Effector memory CD8-positive, alpha-beta T cell (primary cell): ENCODE results near the gene TMOD1.

Source experiments
- ATAC-seq: fragments of 150-1000 bp; cut with Tn5 transposase; replicated peaks from 2 replicates; pipeline ENCODE4 v1.10.0; 2021; ENCODE audit warnings: mild to moderate bottlenecking, moderate library complexity
- DNase-seq, 3 experiments: peaks; one replicate each; pipeline ENCODE4 v3.0.0; 2021
- H3K27ac Mint-ChIP-seq, 2 donors: one replicate each; pipeline ENCODE4 v1.8.0; 2022; ENCODE audit warnings: mild to moderate bottlenecking in 2 of 2, mixed read lengths in 2 of 2, moderate library complexity in 2 of 2
- H3K27me3 Mint-ChIP-seq, 2 donors: one replicate each; pipeline ENCODE4 v1.8.0; 2022; ENCODE audit warnings: mixed read lengths in 2 of 2
- H3K36me3 Mint-ChIP-seq: one replicate; pipeline ENCODE4 v1.8.0; 2022; ENCODE audit warnings: mild to moderate bottlenecking, moderate library complexity, mixed read lengths; ENCODE audit not compliant: insufficient read depth
- H3K4me1 Mint-ChIP-seq, 2 donors: one replicate each; pipeline ENCODE4 v1.8.0; 2022; ENCODE audit warnings: low read depth in 2 of 2, mixed read lengths in 2 of 2
- H3K4me3 Mint-ChIP-seq, 2 donors: one replicate each; pipeline ENCODE4 v1.8.0; 2022; ENCODE audit warnings: mild to moderate bottlenecking in 2 of 2, mixed read lengths in 2 of 2, moderate library complexity in 2 of 2
- H3K9me3 Mint-ChIP-seq, 2 donors: one replicate each; pipeline ENCODE4 v1.8.0; 2022; ENCODE audit warnings: mixed read lengths in 2 of 2

The TMOD1 gene

GRCh38 chr9:97503862-97504210 lies 2.4 kb downstream of the TMOD1 start:
- Mint-ChIP-seq H3K4me1 (peaks cover 8 to 10% of the 10 kb centered on the region in 2 donors), H3K4me3 (no peak overlapping the region), H3K27me3 (peaks cover 11 to 34% of the 10 kb centered on the region in 2 donors), H3K27ac (no peak overlapping the region), H3K36me3 (no peaks in the 10 kb centered on the region), H3K9me3 (no peaks in the 10 kb centered on the region)
- ATAC-seq: no peak
- DNase-seq: no peak

GRCh38 chr9:97504381-97505216 lies 3.1 kb downstream of the TMOD1 start:
- no peak for ATAC-seq
- H3K27ac Mint-ChIP-seq: no peak overlapping the region
- no peak overlapping the region for H3K4me3 Mint-ChIP-seq
- no peaks in the 10 kb centered on the region for H3K36me3 Mint-ChIP-seq
- no peak for DNase-seq
- H3K4me1 Mint-ChIP-seq: peaks cover 8 to 10% of the 10 kb centered on the region in 2 donors
- H3K9me3 Mint-ChIP-seq: no peaks in the 10 kb centered on the region
- H3K27me3 Mint-ChIP-seq: peaks cover 11 to 31% of the 10 kb centered on the region in 2 donors

- Mint-ChIP-seq H3K9me3 (no peaks in the 10 kb centered on the region), H3K36me3 (no peaks in the 10 kb centered on the region), H3K27me3 (peaks cover 0 to 21% of the 10 kb centered on the region in 2 donors), H3K27ac (no peak overlapping the region), H3K4me1 (peaks cover 8 to 10% of the 10 kb centered on the region in 2 donors), H3K4me3 (no peak overlapping the region)
- ATAC-seq (no peak), DNase-seq (no peak)
Measured at GRCh38 chr9:97505845-97506244, 4.4 kb downstream of the TMOD1 start.

GRCh38 chr9:97506306-97506705 lies 4.8 kb downstream of the TMOD1 start:
- Mint-ChIP-seq H3K27me3 (peaks cover 0 to 21% of the 10 kb centered on the region in 2 donors), H3K36me3 (no peaks in the 10 kb centered on the region)
- ATAC-seq: no peak

DNA sequence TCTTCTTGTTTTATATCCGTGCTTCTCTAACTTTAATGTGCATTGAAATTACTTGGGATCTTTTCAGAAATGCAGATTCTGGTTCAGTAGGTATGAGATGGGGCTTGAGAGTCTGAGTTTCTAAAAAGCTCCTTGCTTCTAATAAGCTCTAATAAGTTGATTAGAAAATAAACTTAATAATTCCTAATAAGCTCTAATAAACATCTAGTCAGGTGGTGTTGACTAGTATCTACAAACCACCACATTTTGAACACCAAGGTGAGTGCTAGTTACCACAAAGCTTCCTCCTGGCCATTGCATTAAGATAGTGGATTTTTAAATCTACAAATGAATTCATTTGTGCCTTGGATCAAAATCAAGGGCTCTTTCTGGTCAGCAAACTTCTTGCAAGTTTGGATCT lies 5.3 kb downstream of the TMOD1 start:
- DNase-seq (no peak), ATAC-seq (no peak)
- Mint-ChIP-seq H3K27ac (no peak overlapping the region), H3K36me3 (no peaks in the 10 kb centered on the region), H3K27me3 (peaks cover 0 to 21% of the 10 kb centered on the region in 2 donors), H3K4me1 (peaks cover 7 to 8% of the 10 kb centered on the region in 2 donors), H3K4me3 (no peak overlapping the region), H3K9me3 (no peaks in the 10 kb centered on the region)

More at GRCh38 chr9:97506306-97506705, 4.8 kb downstream of the TMOD1 start:
- H3K9me3 Mint-ChIP-seq: no peaks in the 10 kb centered on the region
- H3K4me3 Mint-ChIP-seq: no peak overlapping the region
- no peak overlapping the region for H3K27ac Mint-ChIP-seq
- DNase-seq: no peak
- H3K4me1 Mint-ChIP-seq: peaks cover 7 to 8% of the 10 kb centered on the region in 2 donors

GRCh38 chr9:97507428-97507984 lies 6.0 kb downstream of the TMOD1 start:
- Mint-ChIP-seq H3K27me3 (peaks cover 0 to 21% of the 10 kb centered on the region in 2 donors), H3K4me3 (no peak overlapping the region), H3K4me1 (peaks cover 7 to 8% of the 10 kb centered on the region in 2 donors), H3K36me3 (no peaks in the 10 kb centered on the region), H3K27ac (no peak overlapping the region), H3K9me3 (no peaks in the 10 kb centered on the region)
- ATAC-seq: no peak
- no peak for DNase-seq

DNA sequence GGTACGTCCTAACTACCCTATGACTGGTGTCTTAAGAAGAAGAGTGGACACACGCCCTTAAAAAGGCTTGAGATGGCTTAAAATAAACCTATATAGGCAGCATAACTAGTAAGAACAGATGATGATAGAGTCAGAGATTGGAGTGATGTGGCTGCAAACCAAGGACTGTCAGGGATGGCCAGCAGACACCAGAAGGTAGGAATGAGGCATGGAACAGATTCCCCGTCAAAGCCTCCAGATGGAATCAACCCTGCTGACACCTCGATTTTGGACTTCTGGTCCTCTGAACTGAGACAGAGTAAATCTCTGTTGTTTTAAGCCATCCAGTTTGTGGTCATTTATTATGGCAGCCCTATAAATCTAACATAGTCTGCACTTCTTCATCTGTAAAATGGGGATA lies 7.4 kb downstream of the TMOD1 start:
- Mint-ChIP-seq H3K36me3 (no peaks in the 10 kb centered on the region), H3K27ac (no peak overlapping the region), H3K27me3 (peaks cover 0 to 7% of the 10 kb centered on the region in 2 donors), H3K9me3 (no peaks in the 10 kb centered on the region), H3K4me1 (no peaks in the 10 kb centered on the region), H3K4me3 (no peak overlapping the region)
- ATAC-seq: no peak
- DNase-seq: no peak

DNA sequence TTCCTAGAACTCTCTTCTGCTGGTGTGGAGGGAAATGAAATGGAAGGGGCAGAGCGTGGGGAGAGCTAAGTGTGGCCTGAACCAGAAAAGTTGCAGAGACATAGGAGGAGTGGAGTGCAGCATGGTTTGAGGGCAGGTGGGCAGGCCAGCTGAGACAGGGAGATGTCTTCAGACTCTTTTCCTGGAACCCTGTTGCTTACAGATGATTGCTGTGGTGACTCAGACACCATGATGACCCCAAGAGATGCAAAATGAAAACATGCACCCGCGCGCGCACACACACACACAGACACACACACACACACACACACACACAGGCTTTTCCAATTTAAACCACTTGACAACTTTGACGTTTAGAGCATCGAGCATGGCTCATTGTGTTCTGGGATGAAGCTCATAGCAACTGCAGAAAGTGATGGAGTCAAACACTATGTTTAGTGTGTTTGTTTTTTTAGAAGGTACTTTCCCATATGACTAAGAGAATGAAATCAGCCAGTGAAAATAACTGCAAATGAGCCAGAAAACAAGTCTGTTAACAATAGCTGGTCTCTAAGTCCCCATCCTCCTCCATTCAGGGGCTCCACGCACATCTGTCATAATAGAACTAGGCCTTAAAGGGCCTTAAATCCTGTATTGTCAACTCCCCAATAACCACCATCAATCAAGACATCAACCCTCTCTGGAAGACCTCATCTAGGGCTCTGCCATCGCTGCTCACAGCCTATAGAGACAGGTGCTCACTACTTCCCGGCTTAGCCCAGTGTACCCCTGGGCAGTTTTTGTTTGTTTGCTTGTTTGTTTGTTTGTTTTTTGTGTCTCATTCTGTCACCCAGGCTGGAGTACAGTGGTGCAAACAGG lies 9.6 kb downstream of the TMOD1 start:
- peaks cover under 1 to 9% of the 10 kb centered on the region in 2 donors for H3K27me3 Mint-ChIP-seq
- H3K9me3 Mint-ChIP-seq: no peaks in the 10 kb centered on the region
- no peak overlapping the region for H3K27ac Mint-ChIP-seq
- ATAC-seq (no peak), DNase-seq (no peak)
- no peaks in the 10 kb centered on the region for H3K4me1 Mint-ChIP-seq
- no peaks in the 10 kb centered on the region for H3K36me3 Mint-ChIP-seq
- no peak overlapping the region for H3K4me3 Mint-ChIP-seq

- H3K9me3 Mint-ChIP-seq: no peaks in the 10 kb centered on the region
- DNase-seq: no peak
- no peak for ATAC-seq
- no peaks in the 10 kb centered on the region for H3K36me3 Mint-ChIP-seq
- no peak overlapping the region for H3K4me3 Mint-ChIP-seq
- no peak overlapping the region for H3K27ac Mint-ChIP-seq
- peaks cover 9 to 17% of the 10 kb centered on the region in 2 donors for H3K27me3 Mint-ChIP-seq
- no peaks in the 10 kb centered on the region for H3K4me1 Mint-ChIP-seq
Measured at GRCh38 chr9:97511655-97512427, 10.4 kb downstream of the TMOD1 start.

DNA sequence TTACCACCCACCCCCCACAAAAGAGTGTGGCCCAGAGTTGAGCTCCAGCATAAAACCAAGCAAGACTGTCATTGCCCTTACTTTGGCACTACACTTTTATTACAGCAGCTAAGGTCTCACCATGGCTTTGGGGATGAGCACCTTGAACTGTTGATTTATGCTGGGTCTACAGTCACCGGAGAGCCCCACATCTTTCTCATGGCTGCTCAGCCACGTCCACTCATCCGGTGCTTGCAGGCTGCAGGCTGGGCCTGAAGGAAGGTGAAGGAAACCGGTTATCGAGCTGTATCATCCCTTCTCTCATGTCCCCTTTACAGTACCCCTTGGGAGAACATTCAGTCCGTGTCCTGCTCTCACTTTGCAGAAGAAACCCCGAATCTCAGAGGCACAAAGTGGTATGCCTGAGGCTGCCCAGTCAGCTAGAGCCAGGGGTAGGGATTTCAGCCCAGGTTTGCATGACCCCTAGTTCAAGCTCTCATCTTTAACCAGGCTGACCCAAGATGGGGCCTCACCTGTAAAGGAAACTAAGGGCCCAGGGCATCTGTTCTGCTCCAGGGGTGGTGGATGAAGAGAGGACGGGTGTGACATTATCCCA lies 11.6 kb downstream of the TMOD1 start:
- no peaks in the 10 kb centered on the region for H3K36me3 Mint-ChIP-seq
- H3K27me3 Mint-ChIP-seq: peaks cover 21 to 29% of the 10 kb centered on the region in 2 donors
- H3K9me3 Mint-ChIP-seq: no peaks in the 10 kb centered on the region
- H3K4me1 Mint-ChIP-seq: no peaks in the 10 kb centered on the region
- H3K4me3 Mint-ChIP-seq: no peak overlapping the region
- ATAC-seq (no peak), DNase-seq (no peak)
- no peak overlapping the region for H3K27ac Mint-ChIP-seq

DNA sequence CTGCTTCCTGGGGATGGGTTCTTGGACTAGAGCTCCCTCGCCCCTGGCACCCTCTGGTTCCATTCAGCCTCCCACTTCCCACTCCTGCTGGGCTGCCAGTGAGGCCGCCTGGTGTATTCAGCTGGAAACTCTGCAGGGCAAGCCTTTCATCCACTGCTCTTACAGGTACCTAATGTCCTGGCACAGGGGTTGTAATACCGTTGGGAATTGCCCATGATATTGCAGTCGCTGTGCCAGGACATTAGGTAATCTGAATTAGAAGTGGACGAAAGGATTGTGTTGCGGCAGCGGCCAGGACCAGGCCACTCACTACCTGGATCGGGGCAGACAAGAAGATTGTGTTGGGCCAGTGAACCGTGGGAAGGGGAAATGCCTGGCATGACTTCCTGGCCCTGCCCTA lies 13.1 kb downstream of the TMOD1 start:
- Mint-ChIP-seq H3K4me3 (no peak overlapping the region), H3K9me3 (no peaks in the 10 kb centered on the region)
- DNase-seq: no peak

DNA sequence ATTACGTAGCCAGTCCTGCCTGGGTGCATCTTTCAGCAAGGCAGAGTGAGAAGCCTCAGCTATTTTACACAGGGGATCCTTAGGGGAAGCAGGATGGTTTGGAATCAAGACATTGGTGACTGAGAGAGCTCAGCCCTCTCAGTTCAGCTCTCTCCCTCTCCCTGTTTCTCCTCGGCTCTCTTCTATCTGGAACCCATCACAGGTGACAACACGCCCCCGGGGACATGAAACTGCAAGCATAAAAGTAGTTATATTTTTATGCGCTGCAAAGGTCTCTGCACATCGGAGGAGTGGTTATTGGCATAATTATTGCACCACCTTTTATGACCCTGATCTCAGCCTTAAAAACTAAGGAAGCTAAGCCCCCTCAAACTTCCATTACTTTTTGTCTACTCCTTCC lies 14.2 kb downstream of the TMOD1 start:
- H3K36me3 Mint-ChIP-seq: no peaks in the 10 kb centered on the region
- ATAC-seq: no peak
- no peaks in the 10 kb centered on the region for H3K9me3 Mint-ChIP-seq

More for the DNA sequence above, 13.1 kb downstream of the TMOD1 start:
- peaks cover 27 to 44% of the 10 kb centered on the region in 2 donors for H3K27me3 Mint-ChIP-seq
- no peaks in the 10 kb centered on the region for H3K36me3 Mint-ChIP-seq
- no peak overlapping the region for H3K27ac Mint-ChIP-seq
- no peak for ATAC-seq
- no peaks in the 10 kb centered on the region for H3K4me1 Mint-ChIP-seq

GRCh38 chr9:97516111-97516510 lies 14.6 kb downstream of the TMOD1 start:
- peaks cover 27 to 56% of the 10 kb centered on the region in 2 donors for H3K27me3 Mint-ChIP-seq
- H3K9me3 Mint-ChIP-seq: no peaks in the 10 kb centered on the region

More for the DNA sequence above, 14.2 kb downstream of the TMOD1 start:
- no peaks in the 10 kb centered on the region for H3K4me1 Mint-ChIP-seq
- H3K27ac Mint-ChIP-seq: no peak overlapping the region
- H3K27me3 Mint-ChIP-seq: peaks cover 27 to 55% of the 10 kb centered on the region in 2 donors
- DNase-seq: no peak
- H3K4me3 Mint-ChIP-seq: no peak overlapping the region

More at GRCh38 chr9:97516111-97516510, 14.6 kb downstream of the TMOD1 start:
- Mint-ChIP-seq H3K27ac (no peak overlapping the region), H3K36me3 (no peaks in the 10 kb centered on the region), H3K4me3 (no peak overlapping the region), H3K4me1 (no peaks in the 10 kb centered on the region)
- ATAC-seq (no peak), DNase-seq (no peak)
